HepG2 (cell line): ENCODE results near the gene ZFP64. TPM values are rescaled to one million over a fixed set of nuclear protein-coding genes. Genes with fewer than 3 reads are reported as not detected.

Experiments
- ATAC-seq: fragments of 200-7000 bp; cut with Tn5 transposase; 3 replicates; pipeline ENCODE4 v1.9.1; 2020; ENCODE audit warnings: mild to moderate bottlenecking, moderate library complexity
- BruUV-seq: library from RNA; stranded (reverse); fragments of 400-500 nt; replicated peaks from 2 replicates; lab custom pipeline; 2021; lab: Mats Ljungman, UMichigan
- CTCF ChIA-PET: fragments of 300-600 bp; formaldehyde crosslinking; extraction: SDS; loops from one replicate; lab custom pipeline; 2021; ENCODE audit warnings: low total read pairs, inconsistent platforms, low intra/inter-chr PET ratio; lab: Yijun Ruan, JAX
- POLR2A ChIA-PET: fragments of 350-600 bp; sonication (Branson Sonifier 250); formaldehyde crosslinking; loops from one replicate; lab custom pipeline; 2020; ENCODE audit warnings: antibody characterized with exemption, inconsistent platforms; lab: Yijun Ruan, JAX
- DNase-seq: peaks from one replicate; pipeline ENCODE4 v3.0.0-alpha.2; 2015; ENCODE audit warnings: low spot score
- FAIRE-seq: peaks from 3 replicates; lab custom pipeline; 2011; peaks lifted over from hg19 to GRCh38; lab: Jason Lieb, UNC
- H2AFZ ChIP-seq: one replicate; pipeline ENCODE4 v1.6.1; 2011; ENCODE audit warnings: low read length, inconsistent platforms
- H3K27ac ChIP-seq: fragments of 300-600 bp; 3 replicates; pipeline ENCODE4 v1.8.0; 2011; ENCODE audit warnings: mixed run types, mild to moderate bottlenecking, mixed read lengths, low read length, inconsistent platforms; ENCODE audit not compliant: insufficient read depth; ENCODE audit errors: extremely low read length
- H3K27me3 ChIP-seq, 2 experiments: fragments of 200-600 bp in 1 of 2; 2 replicates in 1 of 2; 3 replicates in 1 of 2; pipeline versions ENCODE4 v1.6.0 to v1.8.0; 2011; ENCODE audit warnings: low read length in 2 of 2, mild to moderate bottlenecking in 2 of 2, moderate library complexity in 2 of 2, inconsistent platforms in 1 of 2; ENCODE audit not compliant: insufficient read depth in 2 of 2, control insufficient read depth in 1 of 2
- H3K36me3 ChIP-seq, 2 experiments: fragments of 200-600 bp in 1 of 2; replicated peaks in 1 of 2; 2 replicates in 1 of 2; 3 replicates in 1 of 2; pipeline versions ENCODE4 v1.5.1 to v1.8.0; 2011; ENCODE audit warnings: low read length in 2 of 2, inconsistent platforms in 1 of 2; ENCODE audit not compliant: insufficient read depth in 2 of 2, control insufficient read depth in 1 of 2
- H3K4me1 ChIP-seq: 2 replicates; pipeline ENCODE4 v1.5.1; 2012; ENCODE audit warnings: low read length, inconsistent platforms; ENCODE audit not compliant: insufficient read depth
- H3K4me2 ChIP-seq: 2 replicates; pipeline ENCODE4 v1.6.0; 2011; ENCODE audit warnings: low read depth, low read length, inconsistent platforms
- H3K4me3 ChIP-seq, 3 experiments: fragments of 200-600 bp in 1 of 3; sonication (generic), shearing (Covaris generic) in 1 of 3; replicated peaks in 1 of 3; 2 replicates each; pipeline ENCODE4 v1.5.1; 2011 to 2016; ENCODE audit warnings: low read length in 3 of 3, inconsistent platforms in 2 of 3, low read depth in 2 of 3, mild to moderate bottlenecking in 2 of 3, control low read depth in 1 of 3, mixed read lengths in 1 of 3; ENCODE audit not compliant: insufficient read depth in 1 of 3
- H3K79me2 ChIP-seq: one replicate; pipeline ENCODE4 v1.6.1; 2011; ENCODE audit warnings: low read length, inconsistent platforms; ENCODE audit not compliant: insufficient read depth
- H3K9ac ChIP-seq: 2 replicates; pipeline ENCODE4 v1.6.0; 2011; ENCODE audit warnings: mild to moderate bottlenecking, low read depth, low read length, inconsistent platforms; ENCODE audit not compliant: insufficient read depth
- H3K9me3 ChIP-seq: 2 replicates; pipeline ENCODE4 v1.5.1; 2012; ENCODE audit warnings: mild to moderate bottlenecking, low read length
- H4K20me1 ChIP-seq: 2 replicates; pipeline ENCODE4 v1.6.0; 2011; ENCODE audit warnings: inconsistent platforms, mild to moderate bottlenecking, low read length, moderate library complexity; ENCODE audit not compliant: insufficient read depth
- HNRNPUL1 ChIP-seq: fragments of 200-400 bp; formaldehyde crosslinking; IDR thresholded peaks from 2 replicates; pipeline ENCODE4 v1.6.1; 2017; ENCODE audit warnings: low read depth, mild to moderate bottlenecking, low read length, moderate library complexity
- MEIS1 ChIP-seq: sonication (generic); formaldehyde crosslinking; IDR thresholded peaks from 2 replicates; pipeline ENCODE4 v1.9.0; 2021; ENCODE audit warnings: mild to moderate bottlenecking, missing genetic modification reagents, moderate library complexity, borderline replicate concordance
- MIXL1 ChIP-seq: IDR thresholded peaks from 2 replicates; pipeline ENCODE4 v1.6.1; 2016
- PAXIP1 ChIP-seq: sonication (generic); formaldehyde crosslinking; conservative IDR thresholded peaks from 2 replicates; pipeline ENCODE4 v1.4.0; 2020; ENCODE audit warnings: mild to moderate bottlenecking, missing genetic modification reagents, moderate library complexity
- SP2 ChIP-seq: sonication (generic); formaldehyde crosslinking; IDR thresholded peaks from 2 replicates; pipeline ENCODE4 v1.5.1; 2020; ENCODE audit warnings: mild to moderate bottlenecking, missing genetic modification reagents
- TFAP4 ChIP-seq: sonication (generic); IDR thresholded peaks from 2 replicates; pipeline ENCODE4 v1.6.1; 2016; ENCODE audit warnings: low read depth, borderline replicate concordance
- ZBTB39 ChIP-seq: sonication (generic); formaldehyde crosslinking; IDR thresholded peaks from 2 replicates; pipeline ENCODE4 v1.5.0; 2020; ENCODE audit warnings: missing genetic modification reagents
- ZC3H13 ChIP-seq: sonication (generic); formaldehyde crosslinking; IDR thresholded peaks from 2 replicates; pipeline ENCODE4 v1.8.1; 2023; ENCODE audit warnings: mild to moderate bottlenecking, missing genetic modification reagents, moderate library complexity
- ZFX ChIP-seq: sonication (generic); formaldehyde crosslinking; IDR thresholded peaks from 2 replicates; pipeline ENCODE4 v1.4.0; 2020; ENCODE audit warnings: mild to moderate bottlenecking, low read depth, missing genetic modification reagents, moderate library complexity
- ZNF264 ChIP-seq: sonication (generic); formaldehyde crosslinking; IDR thresholded peaks from 2 replicates; pipeline ENCODE4 v1.4.0; 2020; ENCODE audit warnings: missing genetic modification reagents
- ZNF3 ChIP-seq: IDR thresholded peaks from 2 replicates; pipeline ENCODE4 v1.7.0; 2017; ENCODE audit warnings: inconsistent platforms
- ZNF317 ChIP-seq: sonication (generic); formaldehyde crosslinking; IDR thresholded peaks from 2 replicates; pipeline ENCODE4 v1.5.0; 2020; ENCODE audit warnings: mild to moderate bottlenecking, missing genetic modification reagents
- ZNF615 ChIP-seq: sonication (generic); formaldehyde crosslinking; IDR thresholded peaks from 2 replicates; pipeline ENCODE4 v1.5.0; 2020; ENCODE audit warnings: mild to moderate bottlenecking, missing genetic modification reagents, borderline replicate concordance
- ZNF792 ChIP-seq: IDR thresholded peaks from 2 replicates; pipeline ENCODE4 v1.6.1; 2016
- ZNF841 ChIP-seq: sonication (generic); formaldehyde crosslinking; IDR thresholded peaks from 2 replicates; pipeline ENCODE4 v1.8.1; 2023; ENCODE audit warnings: missing genetic modification reagents, borderline replicate concordance
- ZSCAN22 ChIP-seq: sonication (generic); formaldehyde crosslinking; IDR thresholded peaks from 2 replicates; pipeline ENCODE4 v1.4.0; 2020; ENCODE audit warnings: mild to moderate bottlenecking, missing genetic modification reagents
- WGBS: methylation state at CpG from one replicate; pipeline ENCODE4 v1.1.6; 2017; ENCODE audit warnings: low lambda C conversion rate; 5-methylcytosine and 5-hydroxymethylcytosine counted together
- in situ Hi-C: cut with HindIII; loops from 2 replicates; pipeline ENCODE4 v1.10.0; 2017; ENCODE audit warnings: low pct_unique_long_range_greater_than_20kb; ENCODE audit not compliant: extremely low pct_ligation_motif_present
- intact Hi-C: fragments of 100-400 bp; cut with micrococcal nuclease; formaldehyde crosslinking; loops from one replicate; pipeline ENCODE4 v1.10.0; 2022; ENCODE audit not compliant: unreplicated experiment
- polyA plus RNA-seq, 8 experiments: library from polyadenylated mRNA; depleted of rRNA in 3 of 8; stranded (reverse) in 7 of 8; unstranded in 1 of 8; fragments of >200 nt; fragmentation: Illumina TruSeq in 4 of 8; extraction: Trizol in 4 of 8; gene quantifications; 2 replicates each; pipeline versions ENCODE4 v1.2.1 to v1.2.3, GENCODE V29; 2011 to 2016; ENCODE audit warnings: low read depth in 4 of 8, missing spikeins in 1 of 8, mixed read lengths in 1 of 8; ENCODE audit not compliant: insufficient read depth in 1 of 8
- total RNA-seq, 5 experiments: library from RNA; depleted of rRNA; stranded (reverse); fragments of >200 nt; fragmentation: Illumina TruSeq; extraction: Trizol; gene quantifications; 2 replicates each; pipeline ENCODE4 v1.2.3, GENCODE V29; 2016; ENCODE audit warnings: low read depth in 1 of 5
- TF ChIP-seq, protein P1 (sequence below): sonication (generic); formaldehyde crosslinking; IDR thresholded peaks from 2 replicates; pipeline ENCODE4 v1.8.0; 2022; ENCODE audit warnings: mild to moderate bottlenecking, missing genetic modification reagents, borderline replicate concordance

The ZFP64 gene
- total and polyA plus RNA-seq, 2 of the 13 experiments (the other 11 are each of a cell fraction or from before 2014, with no cell fraction given), result 12.0 to 24.3 TPM

- POLR2A ChIA-PET, result interaction anchor here (1.1 kb wide), 1 partner anchor 26 kb away, joined by 3 read pairs; the partner anchor contains the start of gene ZFP64
- Histone ChIP-seq H3K36me3 (peaks cover 18 to 40% of the 10 kb centered on the region in 2 experiments), H3K4me2 (no peak overlapping the region), H3K9ac (no peak overlapping the region), H3K27ac (no peak overlapping the region), H4K20me1 (no peaks in the 10 kb centered on the region), H3K4me1 (no peaks in the 10 kb centered on the region), H3K9me3 (peaks cover 7% of the 10 kb centered on the region), H3K4me3 (no peak overlapping the region), H2AFZ (no peak overlapping the region), H3K79me2 (no peaks in the 10 kb centered on the region), H3K27me3 (no peaks in the 10 kb centered on the region)
- DNase-seq (no peak), ATAC-seq (no peak), FAIRE-seq (no peak)
- intact Hi-C loops (no loop called here), in situ Hi-C loops (no loop called here)
- WGBS, result 100% methylated on average over 1 of the region's 1 CpG
- CTCF ChIA-PET, result no interaction called here
- BruUV-seq, result no TSS peak
- TF ChIP-seq ZNF3 (CRISPR knock-in tag) (no peak), TFAP4 (no peak), HNRNPUL1 (no peak), ZNF841 (no peak), MEIS1 (CRISPR knock-in tag) (no peak), ZNF615 (CRISPR knock-in tag) (no peak), ZC3H13 (CRISPR knock-in tag) (no peak), PAXIP1 (CRISPR knock-in tag) (no peak), ZSCAN22 (no peak), ZBTB39 (no peak), ZNF792 (CRISPR knock-in tag) (no peak), ZNF264 (no peak), ZFX (CRISPR knock-in tag) (no peak), SP2 (CRISPR knock-in tag) (no peak), MIXL1 (CRISPR knock-in tag) (no peak), ZNF317 (CRISPR knock-in tag) (no peak)
- TF ChIP-seq, protein P1, sequence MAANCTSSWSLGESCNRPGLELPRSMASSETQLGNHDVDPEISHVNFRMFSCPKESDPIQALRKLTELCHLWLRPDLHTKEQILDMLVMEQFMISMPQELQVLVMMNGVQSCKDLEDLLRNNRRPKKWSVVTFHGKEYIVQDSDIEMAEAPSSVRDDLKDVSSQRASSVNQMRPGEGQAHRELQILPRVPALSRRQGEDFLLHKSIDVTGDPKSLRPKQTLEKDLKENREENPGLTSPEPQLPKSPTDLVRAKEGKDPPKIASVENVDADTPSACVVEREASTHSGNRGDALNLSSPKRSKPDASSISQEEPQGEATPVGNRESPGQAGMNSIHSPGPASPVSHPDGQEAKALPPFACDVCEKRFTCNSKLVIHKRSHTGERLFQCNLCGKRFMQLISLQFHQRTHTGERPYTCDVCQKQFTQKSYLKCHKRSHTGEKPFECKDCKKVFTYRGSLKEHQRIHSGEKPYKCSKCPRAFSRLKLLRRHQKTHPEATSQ (CRISPR knock-in tag), result no peak
Observed at GRCh38 chr20:52166150-52166549, 25.4 kb downstream of the ZFP64 start.
